BLaER1 treated with 17β-estradiol and CSF1 and Interleukin-3, amounts not matched to agents 10 nM and 100 nM (cell line): ENCODE results near the gene ERBB4.

Experiments
- H3K27ac ChIP-seq, 11 experiments: shearing (Covaris generic); formaldehyde crosslinking; 2 replicates each; pipeline ENCODE4 v1.8.1; 2022
- H3K27me3 ChIP-seq, 11 experiments: shearing (Covaris generic); formaldehyde crosslinking; 2 replicates each; pipeline ENCODE4 v1.8.1; 2022
- H3K36me3 ChIP-seq, 11 experiments: shearing (Covaris generic); formaldehyde crosslinking; 2 replicates each; pipeline ENCODE4 v1.8.1; 2022
- H3K4me1 ChIP-seq, 10 experiments: shearing (Covaris generic); formaldehyde crosslinking; 2 replicates each; pipeline ENCODE4 v1.8.1; 2022
- H3K4me2 ChIP-seq, 11 experiments: shearing (Covaris generic); formaldehyde crosslinking; 2 replicates each; pipeline ENCODE4 v1.8.1; 2022
- H3K4me3 ChIP-seq, 10 experiments: shearing (Covaris generic); formaldehyde crosslinking; 2 replicates each; pipeline ENCODE4 v1.8.1; 2022
- H3K9ac ChIP-seq, 11 experiments: shearing (Covaris generic); formaldehyde crosslinking; 2 replicates each; pipeline ENCODE4 v1.8.1; 2022
- H3K9me3 ChIP-seq, 11 experiments: shearing (Covaris generic); formaldehyde crosslinking; replicated peaks in 1 of 11; 2 replicates each; pipeline ENCODE4 v1.8.1; 2022
- H4K20me1 ChIP-seq, 11 experiments: shearing (Covaris generic); formaldehyde crosslinking; 2 replicates each; pipeline ENCODE4 v1.8.1; 2022
- Cebpa-rat ChIP-seq, 11 experiments: shearing (Covaris generic); IDR thresholded peaks; 2 replicates each; pipeline ENCODE4 v1.8.1; 2022

The ERBB4 gene

DNA sequence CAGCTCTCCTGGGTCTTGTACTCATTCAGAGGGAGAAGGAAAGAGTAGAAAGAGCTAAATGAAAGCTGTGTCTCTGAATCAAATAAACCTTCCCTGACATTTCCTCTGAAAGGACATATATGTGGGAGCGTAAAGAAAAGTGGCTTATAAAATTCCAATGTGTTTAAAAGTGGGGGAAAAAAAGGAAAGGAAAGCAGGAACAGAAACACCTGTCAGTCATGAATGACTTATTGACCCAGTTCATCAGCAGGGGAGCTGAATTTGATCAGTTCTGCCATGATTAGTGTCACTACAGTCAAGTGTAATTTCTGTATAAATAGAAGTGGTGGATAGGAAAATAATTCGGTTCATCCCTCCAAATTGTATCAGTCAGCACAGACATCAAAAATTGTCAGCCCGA is 382.5 kb downstream of the ERBB4 start:
- no peak overlapping the region for H3K4me2 ChIP-seq
- no peak overlapping the region for H3K27ac ChIP-seq
- no peak for TF ChIP-seq Cebpa-rat (IDR thresholded peaks at IDR 0.05)
- no peaks in the 10 kb centered on the region for H3K27me3 ChIP-seq
- H3K4me1 ChIP-seq = peaks cover 0 to 19% (median 0%) of the 10 kb centered on the region in 10 experiments; a peak in 2 of 20 replicates
- H3K4me3 ChIP-seq = no peak overlapping the region
- no peaks in the 10 kb centered on the region for H3K36me3 ChIP-seq
- no peaks in the 10 kb centered on the region for H3K9me3 ChIP-seq
- no peaks in the 10 kb centered on the region for H4K20me1 ChIP-seq
- no peak overlapping the region for H3K9ac ChIP-seq

- no peak for TF ChIP-seq Cebpa-rat (IDR thresholded peaks at IDR 0.05)
- Histone ChIP-seq H3K4me1 (peaks cover 0 to 18% (median 0%) of the 10 kb centered on the region in 10 experiments; a peak in 2 of 20 replicates), H3K36me3 (no peaks in the 10 kb centered on the region), H4K20me1 (no peaks in the 10 kb centered on the region), H3K27me3 (no peaks in the 10 kb centered on the region), H3K27ac (no peak overlapping the region), H3K9ac (no peak overlapping the region), H3K9me3 (no peaks in the 10 kb centered on the region), H3K4me3 (no peak overlapping the region), H3K4me2 (no peak overlapping the region)
Observed at GRCh38 chr2:212154477-212154878, 384.1 kb downstream of the ERBB4 start.

GRCh38 chr2:212153923-212154322 is 384.7 kb downstream of the ERBB4 start:
- Histone ChIP-seq H3K4me1 (peaks cover 0 to 15% (median 0%) of the 10 kb centered on the region in 10 experiments; a peak in 2 of 20 replicates), H3K27me3 (no peaks in the 10 kb centered on the region), H3K36me3 (no peaks in the 10 kb centered on the region), H3K4me2 (no peak overlapping the region), H4K20me1 (no peaks in the 10 kb centered on the region), H3K9ac (no peak overlapping the region), H3K4me3 (no peak overlapping the region), H3K9me3 (no peaks in the 10 kb centered on the region), H3K27ac (no peak overlapping the region)
- TF ChIP-seq Cebpa-rat (IDR thresholded peaks at IDR 0.05) = no peak

- H3K4me1 ChIP-seq = peaks cover 0 to 9% (median 0%) of the 10 kb centered on the region in 10 experiments; a peak in 3 of 20 replicates
- H3K9ac ChIP-seq = no peak overlapping the region
- H3K9me3 ChIP-seq = no peaks in the 10 kb centered on the region
- no peaks in the 10 kb centered on the region for H3K27me3 ChIP-seq
- H4K20me1 ChIP-seq = no peaks in the 10 kb centered on the region
- H3K4me2 ChIP-seq = no peak overlapping the region
- no peak overlapping the region for H3K27ac ChIP-seq
- TF ChIP-seq Cebpa-rat (IDR thresholded peaks at IDR 0.05) = no peak
- no peaks in the 10 kb centered on the region for H3K36me3 ChIP-seq
- no peak overlapping the region for H3K4me3 ChIP-seq
Observed at GRCh38 chr2:212147921-212148513, 390.6 kb downstream of the ERBB4 start.

- no peak overlapping the region for H3K9ac ChIP-seq
- peaks cover 0 to 9% (median 0%) of the 10 kb centered on the region in 10 experiments; a peak in 3 of 20 replicates for H3K4me1 ChIP-seq
- H3K36me3 ChIP-seq = no peaks in the 10 kb centered on the region
- H3K4me2 ChIP-seq = no peak overlapping the region
- no peaks in the 10 kb centered on the region for H4K20me1 ChIP-seq
- H3K27me3 ChIP-seq = no peaks in the 10 kb centered on the region
- H3K27ac ChIP-seq = no peak overlapping the region
- TF ChIP-seq Cebpa-rat (IDR thresholded peaks at IDR 0.05) = no peak
- no peaks in the 10 kb centered on the region for H3K9me3 ChIP-seq
- no peak overlapping the region for H3K4me3 ChIP-seq
Observed at GRCh38 chr2:212146416-212146815, 392.2 kb downstream of the ERBB4 start.

DNA sequence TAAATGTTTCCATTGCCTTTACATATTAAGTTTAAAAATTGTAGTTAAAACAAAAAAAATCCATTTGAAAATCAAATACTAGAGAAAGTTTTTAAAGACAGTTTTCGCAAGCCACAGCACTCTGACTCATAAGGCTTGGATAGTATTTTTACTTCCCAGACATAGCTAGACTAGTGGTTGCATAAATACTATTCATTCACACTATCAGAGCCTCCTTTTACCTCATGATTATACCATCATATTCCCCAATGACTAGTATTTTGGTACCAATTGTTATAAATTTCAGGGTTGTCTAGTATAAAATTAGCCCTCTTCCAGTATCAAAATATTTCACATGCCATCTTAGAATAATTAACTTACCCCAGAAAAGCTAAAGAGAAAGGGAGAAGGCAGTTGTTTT is 393.5 kb downstream of the ERBB4 start:
- Histone ChIP-seq H3K9me3 (no peaks in the 10 kb centered on the region), H3K4me1 (peaks cover 0 to 9% (median 0%) of the 10 kb centered on the region in 10 experiments; a peak in 3 of 20 replicates), H3K4me2 (no peak overlapping the region; a peak in 2 of 22 replicates), H3K27ac (no peak overlapping the region), H4K20me1 (no peaks in the 10 kb centered on the region), H3K4me3 (no peak overlapping the region), H3K9ac (no peak overlapping the region), H3K36me3 (no peaks in the 10 kb centered on the region), H3K27me3 (no peaks in the 10 kb centered on the region)
- no peak for TF ChIP-seq Cebpa-rat (IDR thresholded peaks at IDR 0.05)

DNA sequence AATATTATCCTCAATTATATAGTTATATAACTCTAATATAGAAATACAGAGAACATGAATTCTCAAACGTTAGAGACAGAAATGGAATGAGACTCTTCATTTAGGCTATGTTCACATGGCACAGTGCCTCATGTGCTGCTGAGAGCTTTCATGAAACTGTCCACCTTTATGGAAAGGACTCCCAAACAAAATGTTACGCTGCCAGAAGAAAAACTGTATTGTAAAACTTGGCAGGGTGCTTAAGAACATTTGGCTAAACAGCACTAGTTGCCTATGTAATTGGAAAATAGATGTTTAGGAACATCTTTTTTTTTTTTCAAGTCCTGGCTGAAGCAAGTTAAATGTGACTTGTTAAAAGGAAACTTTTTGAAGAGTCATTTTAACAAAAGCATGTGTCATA is 396.0 kb downstream of the ERBB4 start:
- no peaks in the 10 kb centered on the region for H3K36me3 ChIP-seq
- H3K27me3 ChIP-seq = no peaks in the 10 kb centered on the region
- H3K4me1 ChIP-seq = peaks cover 0 to 9% (median 0%) of the 10 kb centered on the region in 10 experiments; a peak in 3 of 20 replicates
- H3K4me3 ChIP-seq = no peak overlapping the region
- no peak overlapping the region for H3K9ac ChIP-seq
- H3K9me3 ChIP-seq = no peaks in the 10 kb centered on the region
- no peak overlapping the region for H3K27ac ChIP-seq
- H3K4me2 ChIP-seq = no peak overlapping the region
- TF ChIP-seq Cebpa-rat (IDR thresholded peaks at IDR 0.05) = no peak
- no peaks in the 10 kb centered on the region for H4K20me1 ChIP-seq

DNA sequence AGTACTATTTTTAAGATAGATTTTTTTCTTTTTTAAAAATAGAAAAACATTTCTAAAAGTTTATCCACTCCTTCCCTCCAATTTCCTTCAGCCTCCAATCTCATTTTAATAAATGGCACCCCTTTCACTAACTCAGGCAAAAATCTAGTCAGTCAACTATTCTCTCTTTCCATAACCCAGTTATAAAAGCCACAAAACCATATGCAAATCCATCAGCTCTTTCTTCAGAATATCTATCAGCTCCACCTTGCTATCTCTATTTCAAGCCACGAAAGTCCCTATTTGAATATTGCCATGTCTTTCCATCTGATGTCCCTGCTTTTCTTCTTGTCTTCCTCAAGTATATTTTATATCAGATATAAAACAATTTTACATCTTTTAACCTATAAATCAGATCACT is 397.1 kb downstream of the ERBB4 start:
- Histone ChIP-seq H3K9ac (no peak overlapping the region), H3K4me1 (peaks cover 0 to 9% (median 0%) of the 10 kb centered on the region in 10 experiments; a peak in 3 of 20 replicates), H3K27me3 (no peaks in the 10 kb centered on the region), H3K9me3 (no peaks in the 10 kb centered on the region), H3K36me3 (no peaks in the 10 kb centered on the region), H4K20me1 (no peaks in the 10 kb centered on the region), H3K4me3 (no peak overlapping the region), H3K4me2 (no peak overlapping the region), H3K27ac (no peak overlapping the region)
- no peak for TF ChIP-seq Cebpa-rat (IDR thresholded peaks at IDR 0.05)

- Histone ChIP-seq H3K36me3 (no peaks in the 10 kb centered on the region), H3K4me2 (no peak overlapping the region), H3K4me1 (no peaks in the 10 kb centered on the region), H4K20me1 (no peaks in the 10 kb centered on the region), H3K9ac (no peak overlapping the region), H3K9me3 (no peaks in the 10 kb centered on the region), H3K27ac (no peak overlapping the region), H3K4me3 (no peak overlapping the region), H3K27me3 (no peaks in the 10 kb centered on the region)
- TF ChIP-seq Cebpa-rat (IDR thresholded peaks at IDR 0.05) = no peak
Observed at GRCh38 chr2:212136216-212136795, 402.3 kb downstream of the ERBB4 start.

DNA sequence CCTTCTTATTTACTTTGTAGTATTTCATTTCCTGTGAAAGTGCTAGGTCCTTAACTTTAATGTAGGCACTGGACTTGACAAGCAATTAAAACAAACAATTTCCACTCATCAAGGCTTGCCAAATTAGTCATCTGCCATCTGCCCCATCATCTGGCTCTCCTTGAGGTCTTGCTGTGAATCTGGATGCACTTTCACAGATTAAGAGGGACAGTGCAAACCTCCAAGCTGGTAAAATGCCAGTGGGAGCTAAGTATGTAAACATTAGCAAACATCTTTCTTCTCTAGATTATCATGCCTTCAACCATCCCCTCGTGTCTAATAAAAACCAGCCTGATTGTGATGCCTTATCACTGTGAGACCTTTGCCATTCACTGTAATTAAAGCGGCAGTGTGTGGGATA is 402.9 kb downstream of the ERBB4 start:
- Histone ChIP-seq H3K9me3 (no peaks in the 10 kb centered on the region), H3K27me3 (no peaks in the 10 kb centered on the region), H3K9ac (no peak overlapping the region), H3K4me2 (no peak overlapping the region), H3K36me3 (no peaks in the 10 kb centered on the region), H3K4me1 (no peaks in the 10 kb centered on the region), H3K27ac (no peak overlapping the region), H4K20me1 (no peaks in the 10 kb centered on the region), H3K4me3 (no peak overlapping the region)
- no peak for TF ChIP-seq Cebpa-rat (IDR thresholded peaks at IDR 0.05)
